Midbrain (tissue), 1 donor: ENCODE results near the gene KCNMA1.

Source experiments
- DNase-seq: peaks from one replicate; lab custom pipeline; 2025; lab: John Stamatoyannopoulos, UW

Gene KCNMA1

GRCh38 chr10:77510294-77510693, 127.3 kb downstream of the KCNMA1 start:
- DNase-seq = no peak

- no peak for DNase-seq
These were observed 128.2 kb downstream of the KCNMA1 start for GRCh38 chr10:77509391-77509790.

GRCh38 chr10:77507291-77507880, 130.2 kb downstream of the KCNMA1 start:
- DNase-seq = no peak

- no peak for DNase-seq
These were observed 130.9 kb downstream of the KCNMA1 start for GRCh38 chr10:77506517-77507200.

- DNase-seq = no peak
These were observed 131.9 kb downstream of the KCNMA1 start for GRCh38 chr10:77505431-77506334.

- DNase-seq = no peak
These were observed 132.7 kb downstream of the KCNMA1 start for GRCh38 chr10:77504873-77505257.

- DNase-seq = no peak
These were observed 133.3 kb downstream of the KCNMA1 start for GRCh38 chr10:77504196-77504872.

GRCh38 chr10:77501846-77502261, 135.8 kb downstream of the KCNMA1 start:
- no peak for DNase-seq

GRCh38 chr10:77501152-77501845, 136.3 kb downstream of the KCNMA1 start:
- peak; percentile 24 for DNase-seq

GRCh38 chr10:77500754-77501151, 136.9 kb downstream of the KCNMA1 start:
- no peak for DNase-seq

GRCh38 chr10:77498829-77499228, 138.8 kb downstream of the KCNMA1 start:
- DNase-seq = no peak

GRCh38 chr10:77498210-77498609, 139.4 kb downstream of the KCNMA1 start:
- DNase-seq = no peak

GRCh38 chr10:77497748-77498147, 139.9 kb downstream of the KCNMA1 start:
- DNase-seq = no peak

GRCh38 chr10:77496941-77497420, 140.6 kb downstream of the KCNMA1 start:
- peak; percentile 8 for DNase-seq

GRCh38 chr10:77494756-77495541, 142.7 kb downstream of the KCNMA1 start:
- DNase-seq = no peak

- no peak for DNase-seq
These were observed 143.3 kb downstream of the KCNMA1 start for GRCh38 chr10:77494327-77494726.

- no peak for DNase-seq
These were observed 143.8 kb downstream of the KCNMA1 start for GRCh38 chr10:77493851-77494261.

GRCh38 chr10:77493239-77493806, 144.3 kb downstream of the KCNMA1 start:
- DNase-seq = no peak

GRCh38 chr10:77492368-77492994, 145.1 kb downstream of the KCNMA1 start:
- no peak for DNase-seq
